GM19239 (cell line): ENCODE measurements around the gene PWWP2A.
A peak's percentile ranks its signal among the peaks of the same experiment; 100 is the strongest.

Experiments used
- DNase-seq: peaks from one replicate; pipeline ENCODE4 v3.0.0; 2011; ENCODE audit warnings: low spot score; ENCODE audit not compliant: insufficient read length
- FAIRE-seq: peaks from 2 replicates; lab custom pipeline; 2011; peaks lifted over from hg19 to GRCh38; lab: Jason Lieb, UNC

PWWP2A gene

GRCh38 chr5:160133071-160133917 is 14.0 kb upstream of the PWWP2A start:
- no peak for DNase-seq
- FAIRE-seq = no peak

- DNase-seq = no peak
- FAIRE-seq = no peak
Measured at GRCh38 chr5:160129841-160130240, 10.6 kb upstream of the PWWP2A start.

- DNase-seq (no peak), FAIRE-seq (no peak)
Measured at GRCh38 chr5:160128632-160129031, 9.4 kb upstream of the PWWP2A start.

GRCh38 chr5:160119905-160120266 is 636 bp upstream of the PWWP2A start:
- no peak for DNase-seq
- FAIRE-seq = no peak

- peak; percentile 28 for FAIRE-seq
Measured at GRCh38 chr5:160118349-160119141, 705 bp downstream of the PWWP2A start.

GRCh38 chr5:160116991-160117390 is 2.3 kb downstream of the PWWP2A start:
- DNase-seq = no peak
- no peak for FAIRE-seq

More at GRCh38 chr5:160118349-160119141, 705 bp downstream of the PWWP2A start:
- DNase-seq = peak; percentile 33

- no peak for DNase-seq
- FAIRE-seq = peak; percentile 78
Measured at GRCh38 chr5:160108124-160108523, 11.1 kb downstream of the PWWP2A start.

- FAIRE-seq (peak; percentile 44), DNase-seq (no peak)
Measured at GRCh38 chr5:160105686-160106360, 13.4 kb downstream of the PWWP2A start.

GRCh38 chr5:160097991-160098390 is 21.3 kb downstream of the PWWP2A start:
- DNase-seq (no peak), FAIRE-seq (no peak)

GRCh38 chr5:160096178-160096577 is 23.1 kb downstream of the PWWP2A start:
- FAIRE-seq = no peak
- DNase-seq = no peak

GRCh38 chr5:160092960-160093707 is 26.1 kb downstream of the PWWP2A start:
- FAIRE-seq = peak; percentile 97
- DNase-seq = no peak

GRCh38 chr5:160092514-160092913 is 26.7 kb downstream of the PWWP2A start:
- FAIRE-seq (peak; percentile 31), DNase-seq (no peak)

- DNase-seq (no peak), FAIRE-seq (no peak)
Measured at GRCh38 chr5:160090059-160090458, 29.2 kb downstream of the PWWP2A start.

- FAIRE-seq (no peak), DNase-seq (no peak)
Measured at GRCh38 chr5:160089531-160089930, 29.7 kb downstream of the PWWP2A start.

- FAIRE-seq (peak; percentile 60), DNase-seq (no peak)
Measured at GRCh38 chr5:160088805-160089204, 30.4 kb downstream of the PWWP2A start.

GRCh38 chr5:160087199-160087598 is 32.1 kb downstream of the PWWP2A start:
- FAIRE-seq = no peak
- DNase-seq = no peak

GRCh38 chr5:160084144-160084543 is 35.1 kb downstream of the PWWP2A start:
- DNase-seq (no peak), FAIRE-seq (no peak)

- no peak for FAIRE-seq
- DNase-seq = no peak
Measured at GRCh38 chr5:160083501-160083900, 35.7 kb downstream of the PWWP2A start.

GRCh38 chr5:160082614-160083500 is 36.4 kb downstream of the PWWP2A start:
- FAIRE-seq = no peak
- DNase-seq = no peak
